BJ (cell line): Measurements from ENCODE around the gene CTNNA2. TPM values are rescaled to one million over a fixed set of nuclear protein-coding genes. Genes with fewer than 3 reads are reported as not detected.

Source experiments
- CTCF ChIA-PET: fragments of 350-600 bp; formaldehyde crosslinking; extraction: SDS; loops from one replicate; lab custom pipeline; 2021; ENCODE audit warnings: antibody characterized with exemption, inconsistent platforms; lab: Yijun Ruan, JAX
- POLR2A ChIA-PET: fragments of 300-600 bp; sonication (Branson Sonifier 250); formaldehyde crosslinking; extraction: SDS; loops from one replicate; lab custom pipeline; 2021; ENCODE audit warnings: antibody characterized with exemption; lab: Charles Lee
- DNase-seq: peaks from one replicate; pipeline ENCODE4 v3.0.0-alpha.2; 2011; ENCODE audit warnings: low read depth
- H3K27me3 ChIP-seq: 2 replicates; pipeline ENCODE4 v1.6.0; 2011; ENCODE audit warnings: low read length; ENCODE audit not compliant: control insufficient read depth, insufficient read depth
- H3K36me3 ChIP-seq: 2 replicates; pipeline ENCODE4 v1.5.1; 2011; ENCODE audit warnings: low read length; ENCODE audit not compliant: control insufficient read depth, insufficient read depth
- H3K4me3 ChIP-seq: 2 replicates; pipeline ENCODE4 v1.5.1; 2011; ENCODE audit warnings: low read depth, mild to moderate bottlenecking, control low read depth, low read length
- CTCF ChIP-seq: IDR thresholded peaks from 2 replicates; pipeline ENCODE4 v1.5.1; 2011; ENCODE audit warnings: low read depth, mild to moderate bottlenecking, control low read depth, inconsistent platforms, low read length, moderate library complexity; ENCODE audit not compliant: insufficient read depth
- polyA plus RNA-seq: library from polyadenylated mRNA; depleted of rRNA; stranded (reverse); fragments of >200 nt; gene quantifications from 2 replicates; pipeline ENCODE4 v1.2.3, GENCODE V29; 2011

Gene CTNNA2
- polyA plus RNA-seq, 1 experiment = not detected

- POLR2A ChIA-PET = no interaction called here
- CTCF ChIA-PET = no interaction called here
- no peak for TF ChIP-seq CTCF
- H3K27me3 ChIP-seq = no peaks in the 10 kb centered on the region
- no peaks in the 10 kb centered on the region for H3K36me3 ChIP-seq
- no peak for DNase-seq
- H3K4me3 ChIP-seq = no peak overlapping the region
Observed at GRCh38 chr2:80186262-80186661, 673.4 kb downstream of the CTNNA2 start.

GRCh38 chr2:80187156-80187555 is 674.3 kb downstream of the CTNNA2 start:
- DNase-seq = no peak
- ChIA-PET POLR2A (no interaction called here), CTCF (no interaction called here)
- H3K36me3 ChIP-seq = no peaks in the 10 kb centered on the region
- TF ChIP-seq CTCF = no peak
- no peaks in the 10 kb centered on the region for H3K27me3 ChIP-seq
- no peak overlapping the region for H3K4me3 ChIP-seq

GRCh38 chr2:80190166-80190565 is 677.3 kb downstream of the CTNNA2 start:
- Histone ChIP-seq H3K27me3 (no peaks in the 10 kb centered on the region), H3K36me3 (no peaks in the 10 kb centered on the region), H3K4me3 (no peak overlapping the region)
- POLR2A ChIA-PET = no interaction called here
- CTCF ChIA-PET = no interaction called here
- no peak for DNase-seq
- TF ChIP-seq CTCF = no peak

GRCh38 chr2:80193566-80193965 is 680.7 kb downstream of the CTNNA2 start:
- H3K4me3 ChIP-seq = no peak overlapping the region
- ChIA-PET POLR2A (no interaction called here), CTCF (no interaction called here)
- TF ChIP-seq CTCF = no peak
- H3K36me3 ChIP-seq = no peaks in the 10 kb centered on the region
- no peak for DNase-seq
- H3K27me3 ChIP-seq = no peaks in the 10 kb centered on the region

GRCh38 chr2:80195034-80195433 is 682.2 kb downstream of the CTNNA2 start:
- Histone ChIP-seq H3K27me3 (no peaks in the 10 kb centered on the region), H3K4me3 (no peak overlapping the region), H3K36me3 (no peaks in the 10 kb centered on the region)
- DNase-seq = no peak
- ChIA-PET POLR2A (no interaction called here), CTCF (no interaction called here)
- TF ChIP-seq CTCF = no peak
